A549 (cell line): Measurements from ENCODE around the gene CD58. TPM values are rescaled to one million over a fixed set of nuclear protein-coding genes. Genes with fewer than 3 reads are reported as not detected.
A peak's percentile ranks its signal among the peaks of the same experiment; 100 is the strongest.

ENCODE experiments used
- ATAC-seq, 2 experiments: fragments of 200-7000 bp in 1 of 2; fragments of >200 bp in 1 of 2; cut with Nextera tagmentation in 1 of 2; cut with Tn5 transposase in 1 of 2; 3 replicates each; pipeline versions ENCODE4 v1.8.0 to v1.9.1; 2018 to 2020; ENCODE audit warnings: mild to moderate bottlenecking in 1 of 2, moderate library complexity in 1 of 2
- CTCF ChIA-PET: fragments of 300-600 bp; sonication (Branson Sonifier 250); formaldehyde crosslinking; extraction: SDS; loops from one replicate; lab custom pipeline; 2021; ENCODE audit warnings: antibody characterized with exemption, inconsistent platforms; lab: Yijun Ruan, JAX
- POLR2A ChIA-PET: fragments of 350-600 bp; formaldehyde crosslinking; extraction: SDS; loops from one replicate; lab custom pipeline; 2021; ENCODE audit warnings: antibody characterized with exemption, inconsistent platforms; lab: Yijun Ruan, JAX
- DNase-seq, 2 experiments: peaks; one replicate each; pipeline versions ENCODE4 v3.0.0 to v3.0.0-alpha.2; 2011 to 2016; ENCODE audit warnings: low read depth in 1 of 2, low spot score in 1 of 2
- FAIRE-seq: peaks from 2 replicates; lab custom pipeline; 2011; peaks lifted over from hg19 to GRCh38; lab: Jason Lieb, UNC
- H3K27ac ChIP-seq, 2 experiments: fragments of >200 bp; sonication (Bioruptor Twin); formaldehyde crosslinking; 3 replicates each; pipeline ENCODE4 v1.5.1; 2016 to 2017
- H3K4me1 ChIP-seq: fragments of >200 bp; sonication (Bioruptor Twin); formaldehyde crosslinking; 3 replicates; pipeline ENCODE4 v1.6.1; 2016
- H3K4me2 ChIP-seq: fragments of >200 bp; sonication (Bioruptor Twin); formaldehyde crosslinking; 3 replicates; pipeline ENCODE4 v1.6.1; 2016
- H3K4me3 ChIP-seq: fragments of >200 bp; sonication (Bioruptor Twin); formaldehyde crosslinking; 3 replicates; pipeline ENCODE4 v1.5.1; 2016
- H3K9me3 ChIP-seq: fragments of >200 bp; sonication (Bioruptor Twin); formaldehyde crosslinking; 3 replicates; pipeline ENCODE4 v1.6.1; 2016
- BCL3 ChIP-seq: fragments of >200 bp; sonication (Bioruptor Twin); formaldehyde crosslinking; IDR thresholded peaks from 3 replicates; pipeline ENCODE4 v1.6.1; 2016
- BHLHE40 ChIP-seq: IDR thresholded peaks from 2 replicates; pipeline ENCODE4 v1.6.1; 2012; ENCODE audit warnings: low read depth, low read length, inconsistent platforms
- CBX8 ChIP-seq: fragments of 200-600 bp; sonication (generic); IDR thresholded peaks from 2 replicates; pipeline ENCODE4 v1.6.1; 2016
- CTCF ChIP-seq: fragments of >200 bp; sonication (Bioruptor Twin); formaldehyde crosslinking; IDR thresholded peaks from 3 replicates; pipeline ENCODE4 v1.5.1; 2016
- EHMT2 ChIP-seq: fragments of 200-600 bp; sonication (generic); IDR thresholded peaks from 2 replicates; pipeline ENCODE4 v1.6.1; 2016; ENCODE audit warnings: antibody characterized with exemption, low read depth, mild to moderate bottlenecking, moderate library complexity
- ESRRA ChIP-seq: fragments of 150-350 bp; IDR thresholded peaks from 2 replicates; pipeline ENCODE4 v1.6.1; 2014; ENCODE audit warnings: mild to moderate bottlenecking, low read length, borderline replicate concordance
- FOSL2 ChIP-seq, 2 experiments: fragments of 450-650 bp in 1 of 2; fragments of >200 bp in 1 of 2; sonication (Bioruptor Twin) in 1 of 2; formaldehyde crosslinking; IDR thresholded peaks; 2 replicates each; pipeline versions ENCODE4 v1.5.0 to v1.6.1; 2016 to 2020; ENCODE audit warnings: mild to moderate bottlenecking in 1 of 2, moderate library complexity in 1 of 2
- FOXS1 ChIP-seq: fragments of 250-450 bp; sonication (Bioruptor Pico); IDR thresholded peaks from 2 replicates; pipeline ENCODE4 v1.5.0; 2020; ENCODE audit warnings: mild to moderate bottlenecking, moderate library complexity
- GATA3 ChIP-seq: IDR thresholded peaks from 2 replicates; pipeline ENCODE4 v1.6.1; 2012; ENCODE audit warnings: borderline replicate concordance
- HDAC2 ChIP-seq: fragments of 200-600 bp; sonication (generic); IDR thresholded peaks from 2 replicates; pipeline ENCODE4 v1.6.1; 2016
- HES2 ChIP-seq: fragments of >200 bp; sonication (Bioruptor Twin); formaldehyde crosslinking; IDR thresholded peaks from 2 replicates; pipeline ENCODE4 v1.6.1; 2016
- HEYL ChIP-seq: fragments of 250-450 bp; sonication (Bioruptor Pico); IDR thresholded peaks from 2 replicates; pipeline ENCODE4 v1.8.0; 2021; ENCODE audit warnings: mild to moderate bottlenecking, moderate library complexity
- HOXA7 ChIP-seq: fragments of 250-450 bp; sonication (Bioruptor Pico); IDR thresholded peaks from 2 replicates; pipeline ENCODE4 v1.5.0; 2020; ENCODE audit warnings: mild to moderate bottlenecking, moderate library complexity
- HOXB5 ChIP-seq: fragments of 250-450 bp; sonication (Bioruptor Pico); IDR thresholded peaks from 2 replicates; pipeline ENCODE4 v1.5.0; 2020; ENCODE audit warnings: mild to moderate bottlenecking, moderate library complexity
- JUN ChIP-seq, 2 experiments: fragments of >200 bp; sonication (Bioruptor Twin); formaldehyde crosslinking; IDR thresholded peaks; 2 replicates in 1 of 2; 3 replicates in 1 of 2; pipeline ENCODE4 v1.6.1; 2016 to 2017
- JUNB ChIP-seq: fragments of >200 bp; sonication (Bioruptor Twin); formaldehyde crosslinking; IDR thresholded peaks from 2 replicates; pipeline ENCODE4 v1.6.1; 2016
- MAX ChIP-seq: IDR thresholded peaks from 2 replicates; pipeline ENCODE4 v1.6.1; 2012
- MAZ ChIP-seq: fragments of 150-350 bp; IDR thresholded peaks from 2 replicates; pipeline ENCODE4 v1.6.1; 2014; ENCODE audit warnings: antibody characterized with exemption, low read depth, low read length, borderline replicate concordance
- MYC ChIP-seq: IDR thresholded peaks from 2 replicates; pipeline ENCODE4 v1.6.1; 2012; ENCODE audit warnings: mild to moderate bottlenecking, inconsistent platforms, low read length, improper control_type of control experiment, borderline replicate concordance
- NFE2L2 ChIP-seq: fragments of 150-350 bp; conservative IDR thresholded peaks from 2 replicates; pipeline ENCODE4 v1.6.1; 2014; ENCODE audit warnings: low read length
- NR3C1 ChIP-seq: fragments of >200 bp; sonication (Bioruptor Twin); formaldehyde crosslinking; IDR thresholded peaks from 3 replicates; pipeline ENCODE4 v1.6.1; 2017
- PBX3 ChIP-seq: IDR thresholded peaks from 2 replicates; pipeline ENCODE4 v1.6.1; 2012
- RAD21 ChIP-seq, 2 experiments: fragments of >200 bp in 1 of 2; sonication (Bioruptor Twin) in 1 of 2; formaldehyde crosslinking in 1 of 2; IDR thresholded peaks in 1 of 2; conservative IDR thresholded peaks in 1 of 2; 2 replicates in 1 of 2; 3 replicates in 1 of 2; pipeline ENCODE4 v1.6.1; 2012 to 2018; ENCODE audit warnings: inconsistent platforms in 1 of 2
- RARB ChIP-seq: fragments of 250-450 bp; sonication (Bioruptor Pico); IDR thresholded peaks from 2 replicates; pipeline ENCODE4 v1.8.0; 2021; ENCODE audit warnings: mild to moderate bottlenecking, moderate library complexity
- SMC3 ChIP-seq: fragments of >200 bp; sonication (Bioruptor Twin); formaldehyde crosslinking; IDR thresholded peaks from 3 replicates; pipeline ENCODE4 v1.6.1; 2018; ENCODE audit warnings: inconsistent platforms
- USF2 ChIP-seq: fragments of 450-650 bp; IDR thresholded peaks from 2 replicates; pipeline ENCODE4 v1.6.1; 2014; ENCODE audit warnings: antibody characterized with exemption
- WGBS: methylation state at CpG from one replicate; pipeline ENCODE4 v1.1.6; 2017; ENCODE audit errors: missing lambda C conversion rate; 5-methylcytosine and 5-hydroxymethylcytosine counted together
- polyA plus RNA-seq, 4 experiments: library from polyadenylated mRNA; depleted of rRNA in 3 of 4; stranded (reverse); fragments of >200 nt; fragmentation: RNase III in 1 of 4; extraction: RNeasy Plus Mini Kit Qiagen cat#74134 plus additional on column Dnase treatment in 1 of 4; gene quantifications; 2 replicates in 3 of 4; 3 replicates in 1 of 4; pipeline ENCODE4 v1.2.3, GENCODE V29; 2011 to 2017

The CD58 gene
- polyA plus RNA-seq, 2 of the 4 experiments (the other 2 are of a cell fraction): 22.4 to 38.4 TPM

- TF ChIP-seq EHMT2: no peak
Observed at GRCh38 chr1:116486424-116486823, 84.4 kb downstream of the CD58 start (continued).

- no peak for ATAC-seq
- no peak overlapping the region for H3K27ac ChIP-seq
- WGBS: 91% methylated on average over 2 of the region's 2 CpGs
- TF ChIP-seq ESRRA: no peak
- TF ChIP-seq RARB: no peak
- TF ChIP-seq CBX8: no peak
- TF ChIP-seq MAZ: no peak
- no peak for TF ChIP-seq FOSL2 (IDR thresholded peaks at IDR 0.05)
- no peak for TF ChIP-seq FOSL2 (CRISPR knock-in tag; IDR thresholded peaks at IDR 0.05)
- TF ChIP-seq BCL3: no peak
- TF ChIP-seq JUNB: no peak
- no peak for TF ChIP-seq HEYL
- no peak for TF ChIP-seq HDAC2
- no peak for TF ChIP-seq EHMT2
- no peak for TF ChIP-seq NFE2L2
- no peak for TF ChIP-seq NR3C1
- TF ChIP-seq, all 56 proteins: peak for 0
- ChIA-PET POLR2A (interaction anchor here (1.4 kb wide), 1 partner anchor 347 kb away, joined by 3 read pairs; no protein-coding TSS in a partner anchor), CTCF (interaction anchor here (0.7 to 8.6 kb wide), 39 partner anchors 11 to 675 kb away, joined by 3 to 209 read pairs (median 5); no protein-coding TSS in a partner anchor)
- DNase-seq (no peak), FAIRE-seq (no peak)
- Histone ChIP-seq H3K9me3 (no peaks in the 10 kb centered on the region), H3K4me2 (no peak overlapping the region), H3K4me1 (0 out of 3 replicates have a peak, but pooled peaks cover 2% of the 10 kb centered on the region), H3K4me3 (no peak overlapping the region)
Observed at GRCh38 chr1:116485976-116486375, 84.8 kb downstream of the CD58 start.

- no peak overlapping the region for H3K4me2 ChIP-seq
- POLR2A ChIA-PET: interaction anchor here (0.7 to 1.8 kb wide), 2 partner anchors 67 to 109 kb away, joined by 3 to 6 read pairs; no protein-coding TSS in a partner anchor
- CTCF ChIA-PET: interaction anchor here (0.6 to 8.6 kb wide), 56 partner anchors 11 to 1102 kb away, joined by 3 to 209 read pairs (median 4); no protein-coding TSS in a partner anchor
- peak overlapping the region in 1 of 2 experiments; percentile 55; a peak in 3 of 6 replicates for H3K27ac ChIP-seq
- TF ChIP-seq HOXB5 (CRISPR knock-in tag) (no peak), RAD21 (conservative IDR thresholded peaks at IDR 0.05 in 1 of 2, IDR thresholded peaks at IDR 0.05 in 1 of 2) (peak; percentile 83 to 85), GATA3 (no peak), SMC3 (peak; percentile 91), MAX (no peak), HOXA7 (CRISPR knock-in tag) (no peak), MYC (no peak), NFE2L2 (no peak), MAZ (no peak), CTCF (peak; percentile 78), JUN (IDR thresholded peaks at IDR 0.05) (no peak), PBX3 (no peak), USF2 (no peak), FOXS1 (CRISPR knock-in tag) (no peak), HES2 (no peak), NR3C1 (no peak), BHLHE40 (no peak), CBX8 (no peak)
- no peak for FAIRE-seq
- H3K9me3 ChIP-seq: no peaks in the 10 kb centered on the region
- H3K4me3 ChIP-seq: no peak overlapping the region
- WGBS: 37% methylated on average over 6 of the region's 6 CpGs
- DNase-seq: peak; percentile 51 to 66
- 0 out of 3 replicates have a peak, but pooled peaks cover 2% of the 10 kb centered on the region for H3K4me1 ChIP-seq
- peak; percentile 90 to 98 for ATAC-seq
Observed at GRCh38 chr1:116485071-116485735, 85.6 kb downstream of the CD58 start.
